Fibroblast of lung (primary cell): ENCODE measurements around the gene CFAP91. TPM values are rescaled to one million over a fixed set of nuclear protein-coding genes. Genes with fewer than 3 reads are reported as not detected.

Experiments used
- DNase-seq, 2 donors: peaks; one replicate each; pipeline versions ENCODE4 v3.0.0 to v3.0.0-alpha.2; 2010; ENCODE audit warnings: low read depth in 2 of 2
- H2AFZ ChIP-seq: 2 replicates; pipeline ENCODE4 v1.5.1; 2012; ENCODE audit warnings: low read length, control low read depth, inconsistent platforms
- H3K27ac ChIP-seq: 2 replicates; pipeline ENCODE4 v1.5.1; 2011; ENCODE audit warnings: low read length, control low read depth; ENCODE audit not compliant: insufficient read depth
- H3K27me3 ChIP-seq: 2 replicates; pipeline ENCODE4 v1.5.1; 2011; ENCODE audit warnings: mild to moderate bottlenecking, low read length; ENCODE audit not compliant: control insufficient read depth, insufficient read depth
- H3K36me3 ChIP-seq: 2 replicates; pipeline ENCODE4 v1.5.1; 2011; ENCODE audit warnings: low read length; ENCODE audit not compliant: control insufficient read depth, insufficient read depth
- H3K4me1 ChIP-seq: 2 replicates; pipeline ENCODE4 v1.5.1; 2011; ENCODE audit warnings: low read length; ENCODE audit not compliant: control insufficient read depth, insufficient read depth; ENCODE audit errors: extremely low read depth
- H3K4me2 ChIP-seq: 2 replicates; pipeline ENCODE4 v1.5.1; 2011; ENCODE audit warnings: low read length, control low read depth; ENCODE audit not compliant: insufficient read depth; ENCODE audit errors: extremely low read depth
- H3K4me3 ChIP-seq, 4 experiments: fragments of 200-600 bp in 1 of 4; sonication (generic) in 1 of 4; replicated peaks in 1 of 4; 2 replicates each; pipeline ENCODE4 v1.5.1; 2011 to 2016; ENCODE audit warnings: low read length in 4 of 4, low read depth in 3 of 4, mild to moderate bottlenecking in 3 of 4, control low read depth in 2 of 4, inconsistent platforms in 1 of 4, mixed read lengths in 1 of 4; ENCODE audit not compliant: insufficient read depth in 1 of 4; ENCODE audit errors: control extremely low read depth in 1 of 4
- H3K79me2 ChIP-seq: 2 replicates; pipeline ENCODE4 v1.5.1; 2012; ENCODE audit warnings: mild to moderate bottlenecking, low read length, inconsistent platforms; ENCODE audit not compliant: control insufficient read depth, insufficient read depth
- H3K9ac ChIP-seq: 2 replicates; pipeline ENCODE4 v1.5.1; 2011; ENCODE audit warnings: mild to moderate bottlenecking, low read length, control low read depth; ENCODE audit not compliant: insufficient read depth
- H3K9me3 ChIP-seq: 2 replicates; pipeline ENCODE4 v1.5.1; 2012; ENCODE audit warnings: low read depth, low read length; ENCODE audit not compliant: control insufficient read depth, insufficient read depth
- H4K20me1 ChIP-seq: 2 replicates; pipeline ENCODE4 v1.5.1; 2011; ENCODE audit warnings: low read length; ENCODE audit not compliant: control insufficient read depth, insufficient read depth; ENCODE audit errors: extremely low read depth
- CTCF ChIP-seq, 2 donors: IDR thresholded peaks in 1 of 2; conservative IDR thresholded peaks in 1 of 2; 1 replicate in 1 of 2; 2 replicates in 1 of 2; pipeline ENCODE4 v1.5.1; 2011 to 2012; ENCODE audit warnings: low read length in 2 of 2, control low read depth in 1 of 2, inconsistent platforms in 1 of 2, low read depth in 1 of 2, mild to moderate bottlenecking in 1 of 2
- EZH2 ChIP-seq: IDR thresholded peaks from 2 replicates; pipeline ENCODE4 v1.5.1; 2012; ENCODE audit warnings: low read length, control low read depth, mild to moderate bottlenecking; ENCODE audit errors: missing control alignments
- polyA plus RNA-seq, 2 donors: library from polyadenylated mRNA; depleted of rRNA in 1 of 2; stranded (reverse) in 1 of 2; unstranded in 1 of 2; fragments of >200 nt; gene quantifications; 2 replicates each; pipeline ENCODE4 v1.2.1, GENCODE V29; 2011 to 2012; ENCODE audit warnings: missing spikeins in 1 of 2
- total RNA-seq: library from RNA; depleted of rRNA; stranded (reverse); fragments of >200 nt; gene quantifications from 2 replicates; pipeline ENCODE4 v1.2.1, GENCODE V29; 2014

CFAP91 gene
- total and polyA plus RNA-seq, 2 donors (not counting 1 experiment from before 2014, with no cell fraction given), result 0.02 to 0.17 TPM

- peaks cover 2% of the 10 kb centered on the region for H3K79me2 ChIP-seq
- no peaks in the 10 kb centered on the region for H4K20me1 ChIP-seq
- DNase-seq, result no peak
- no peaks in the 10 kb centered on the region for H3K9me3 ChIP-seq
- no peak overlapping the region for H3K9ac ChIP-seq
- no peaks in the 10 kb centered on the region for H3K4me1 ChIP-seq
- no peak overlapping the region for H3K27ac ChIP-seq
- no peaks in the 10 kb centered on the region for H3K36me3 ChIP-seq
- no peak for TF ChIP-seq EZH2
- no peaks in the 10 kb centered on the region for H3K27me3 ChIP-seq
- H3K4me2 ChIP-seq, result no peak overlapping the region
- H2AFZ ChIP-seq, result no peak overlapping the region
- H3K4me3 ChIP-seq, result no peak overlapping the region
Observed at GRCh38 chr3:119672776-119673175, 30.0 kb upstream of the CFAP91 start.

- no peak overlapping the region for H3K9ac ChIP-seq
- H3K79me2 ChIP-seq, result peaks cover 2% of the 10 kb centered on the region
- no peak overlapping the region for H3K4me2 ChIP-seq
- H3K9me3 ChIP-seq, result no peaks in the 10 kb centered on the region
- H2AFZ ChIP-seq, result no peak overlapping the region
- H3K4me1 ChIP-seq, result no peaks in the 10 kb centered on the region
- DNase-seq, result no peak
- no peak overlapping the region for H3K27ac ChIP-seq
- no peaks in the 10 kb centered on the region for H3K27me3 ChIP-seq
- H3K36me3 ChIP-seq, result no peaks in the 10 kb centered on the region
- no peaks in the 10 kb centered on the region for H4K20me1 ChIP-seq
- H3K4me3 ChIP-seq, result no peak overlapping the region
- TF ChIP-seq CTCF (conservative IDR thresholded peaks at IDR 0.05 in 1 of 2, IDR thresholded peaks at IDR 0.05 in 1 of 2; ENCODE audit: low read depth in 1 of 2, low read length in 2 of 2) (no peak), EZH2 (no peak)
Observed at GRCh38 chr3:119673875-119674274, 28.9 kb upstream of the CFAP91 start.

- peak overlapping the region in 1 of 4 experiments; percentile 90 for H3K4me3 ChIP-seq
- H3K4me1 ChIP-seq, result no peaks in the 10 kb centered on the region
- no peak for TF ChIP-seq EZH2
- TF ChIP-seq CTCF (conservative IDR thresholded peaks at IDR 0.05 in 1 of 2, IDR thresholded peaks at IDR 0.05 in 1 of 2; ENCODE audit: low read depth in 1 of 2, low read length in 2 of 2), result no peak
- H3K9me3 ChIP-seq, result no peaks in the 10 kb centered on the region
- DNase-seq, result no peak
- H4K20me1 ChIP-seq, result no peaks in the 10 kb centered on the region
- no peak overlapping the region for H3K27ac ChIP-seq
- peak overlapping the region; percentile 88 for H3K4me2 ChIP-seq
- no peaks in the 10 kb centered on the region for H3K27me3 ChIP-seq
- H3K9ac ChIP-seq, result no peak overlapping the region
- H2AFZ ChIP-seq, result no peak overlapping the region
- no peaks in the 10 kb centered on the region for H3K36me3 ChIP-seq
- H3K79me2 ChIP-seq, result peaks cover 2% of the 10 kb centered on the region
Observed at GRCh38 chr3:119675188-119675874, 27.5 kb upstream of the CFAP91 start.
